ENCODE measurements around the gene BRD3.
A peak's percentile ranks its signal among the peaks of the same experiment; 100 is the strongest.

BRD3 gene

DNA sequence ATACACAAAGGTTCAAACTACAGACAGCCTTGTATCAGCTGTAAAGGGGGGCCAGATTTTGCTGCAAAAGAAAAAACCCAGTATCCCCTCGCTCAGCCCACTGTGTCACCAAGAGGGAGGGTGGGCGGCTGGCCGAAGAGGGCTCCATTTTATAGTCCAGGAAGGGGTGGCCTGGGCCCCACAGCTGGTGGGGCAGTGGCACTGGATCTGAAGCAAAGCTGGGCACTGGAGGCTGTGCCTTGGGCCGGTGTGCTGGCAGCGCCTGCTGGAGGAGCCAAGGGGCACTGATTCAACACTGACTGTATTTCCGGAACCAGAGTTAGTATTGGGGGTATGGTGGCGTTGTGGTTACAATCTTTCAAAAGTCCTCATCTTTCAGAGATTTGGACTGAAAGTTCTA, 9.1 kb downstream of the BRD3 start:
- Histone ChIP-seq H3K4me1 (ENCODE audit: insufficient read depth, poor library complexity, severe bottlenecking) (peaks cover 24% of the 10 kb centered on the region), H3K9me3 (ENCODE audit: severe bottlenecking) (no peaks in the 10 kb centered on the region), H3K27me3 (ENCODE audit: insufficient read depth, poor library complexity, severe bottlenecking) (no peaks in the 10 kb centered on the region), H3K4me3 (ENCODE audit: severe bottlenecking) (no peak overlapping the region), H3K36me3 (ENCODE audit: low read depth) (no peaks in the 10 kb centered on the region; the same call in 1 of the 2 replicates), H3K27ac (ENCODE audit: poor library complexity, severe bottlenecking) (peak overlapping the region; percentile 50)
- DNase-seq (ENCODE audit: low spot score) (peak; percentile 51), ATAC-seq (ENCODE audit: low read depth) (peak; percentile 54)
- TF ChIP-seq, protein P1, sequence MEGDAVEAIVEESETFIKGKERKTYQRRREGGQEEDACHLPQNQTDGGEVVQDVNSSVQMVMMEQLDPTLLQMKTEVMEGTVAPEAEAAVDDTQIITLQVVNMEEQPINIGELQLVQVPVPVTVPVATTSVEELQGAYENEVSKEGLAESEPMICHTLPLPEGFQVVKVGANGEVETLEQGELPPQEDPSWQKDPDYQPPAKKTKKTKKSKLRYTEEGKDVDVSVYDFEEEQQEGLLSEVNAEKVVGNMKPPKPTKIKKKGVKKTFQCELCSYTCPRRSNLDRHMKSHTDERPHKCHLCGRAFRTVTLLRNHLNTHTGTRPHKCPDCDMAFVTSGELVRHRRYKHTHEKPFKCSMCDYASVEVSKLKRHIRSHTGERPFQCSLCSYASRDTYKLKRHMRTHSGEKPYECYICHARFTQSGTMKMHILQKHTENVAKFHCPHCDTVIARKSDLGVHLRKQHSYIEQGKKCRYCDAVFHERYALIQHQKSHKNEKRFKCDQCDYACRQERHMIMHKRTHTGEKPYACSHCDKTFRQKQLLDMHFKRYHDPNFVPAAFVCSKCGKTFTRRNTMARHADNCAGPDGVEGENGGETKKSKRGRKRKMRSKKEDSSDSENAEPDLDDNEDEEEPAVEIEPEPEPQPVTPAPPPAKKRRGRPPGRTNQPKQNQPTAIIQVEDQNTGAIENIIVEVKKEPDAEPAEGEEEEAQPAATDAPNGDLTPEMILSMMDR (IDR thresholded peaks at IDR 0.05; ENCODE audit: poor library complexity, severe bottlenecking): peak; percentile 30

DNA sequence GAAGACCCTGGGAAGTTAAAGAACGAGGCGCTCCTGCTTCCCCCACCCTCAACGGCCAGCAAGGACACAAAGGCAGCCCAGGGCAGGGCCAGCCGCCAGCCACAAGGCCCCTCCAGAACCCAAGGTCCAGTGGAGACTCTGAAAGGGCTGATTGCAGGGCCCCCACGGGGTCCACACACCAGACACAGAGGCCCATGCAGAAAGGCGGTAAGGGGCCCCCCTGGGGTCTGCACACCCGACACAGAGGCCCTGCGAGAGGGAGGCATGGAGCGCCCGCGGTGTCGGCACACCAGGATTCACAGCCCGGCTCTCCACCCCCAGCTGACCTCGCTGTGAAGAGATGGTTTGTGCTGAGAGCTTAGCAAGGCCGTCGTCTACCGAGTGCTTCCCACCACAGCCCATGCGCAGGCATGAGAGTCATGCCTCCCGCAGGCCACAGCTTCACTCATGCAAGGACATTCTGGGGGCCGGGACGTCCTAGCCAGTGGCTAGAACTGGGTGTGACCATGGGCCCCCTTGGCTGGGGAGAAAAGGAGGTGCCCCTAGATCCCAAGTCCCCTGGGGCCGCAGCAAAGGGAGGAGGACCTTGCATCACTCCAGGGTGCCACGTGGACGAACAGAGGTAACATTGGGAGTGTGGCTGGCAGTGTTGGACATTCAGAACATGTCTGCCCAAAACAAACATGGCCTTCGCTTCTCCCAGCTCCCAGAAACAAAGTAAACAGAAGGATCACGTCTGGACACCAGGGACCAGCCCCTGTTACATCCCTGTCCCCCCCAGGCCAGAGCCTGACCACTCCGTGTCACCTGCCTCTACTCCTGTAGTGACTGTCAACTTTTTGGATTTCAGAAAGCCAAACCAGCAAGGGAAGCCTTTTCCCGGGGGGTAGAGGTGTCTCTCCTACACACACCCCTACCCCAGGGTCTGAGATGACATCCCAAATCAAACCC, 9.8 kb downstream of the BRD3 start:
- H3K27me3 ChIP-seq (ENCODE audit: insufficient read depth, poor library complexity, severe bottlenecking): no peaks in the 10 kb centered on the region
- DNase-seq (ENCODE audit: low spot score): peak; percentile 64
- TF ChIP-seq, protein P1 (IDR thresholded peaks at IDR 0.05; ENCODE audit: poor library complexity, severe bottlenecking): no peak
- H3K9me3 ChIP-seq (ENCODE audit: severe bottlenecking): no peaks in the 10 kb centered on the region
- peak overlapping the region; percentile 50 for H3K27ac ChIP-seq (ENCODE audit: poor library complexity, severe bottlenecking)
- H3K36me3 ChIP-seq (ENCODE audit: low read depth): peaks cover 1% of the 10 kb centered on the region
- peaks cover 24% of the 10 kb centered on the region for H3K4me1 ChIP-seq (ENCODE audit: insufficient read depth, poor library complexity, severe bottlenecking)
- no peak overlapping the region for H3K4me3 ChIP-seq (ENCODE audit: severe bottlenecking)
- ATAC-seq (ENCODE audit: low read depth): no peak

DNA sequence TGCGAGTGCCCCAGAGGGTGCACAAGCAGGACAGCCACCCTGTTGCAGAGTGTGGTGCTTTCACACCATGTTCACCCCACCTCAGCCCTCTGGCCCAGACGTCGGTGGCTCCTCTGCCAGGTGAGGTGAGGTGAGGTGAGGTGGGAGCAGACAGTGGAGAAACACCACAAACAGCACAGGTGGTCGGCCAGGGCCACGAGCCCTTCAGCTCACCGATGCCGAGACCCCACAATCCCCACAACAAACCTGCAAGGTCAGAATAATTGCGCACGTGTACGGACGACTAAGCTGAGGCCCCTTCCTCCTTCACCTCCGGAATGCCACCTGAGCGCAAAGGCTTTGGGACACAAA, 10.5 kb downstream of the BRD3 start:
- Histone ChIP-seq H3K4me3 (ENCODE audit: severe bottlenecking) (no peak overlapping the region), H3K4me1 (ENCODE audit: insufficient read depth, poor library complexity, severe bottlenecking) (peaks cover 24% of the 10 kb centered on the region), H3K27ac (ENCODE audit: poor library complexity, severe bottlenecking) (peak overlapping the region; percentile 61), H3K27me3 (ENCODE audit: insufficient read depth, poor library complexity, severe bottlenecking) (no peaks in the 10 kb centered on the region), H3K36me3 (ENCODE audit: low read depth) (peaks cover 7% of the 10 kb centered on the region), H3K9me3 (ENCODE audit: severe bottlenecking) (no peaks in the 10 kb centered on the region)
- ATAC-seq (ENCODE audit: low read depth) (no peak), DNase-seq (ENCODE audit: low spot score) (peak; percentile 49)
- TF ChIP-seq, protein P1 (IDR thresholded peaks at IDR 0.05; ENCODE audit: poor library complexity, severe bottlenecking): no peak

DNA sequence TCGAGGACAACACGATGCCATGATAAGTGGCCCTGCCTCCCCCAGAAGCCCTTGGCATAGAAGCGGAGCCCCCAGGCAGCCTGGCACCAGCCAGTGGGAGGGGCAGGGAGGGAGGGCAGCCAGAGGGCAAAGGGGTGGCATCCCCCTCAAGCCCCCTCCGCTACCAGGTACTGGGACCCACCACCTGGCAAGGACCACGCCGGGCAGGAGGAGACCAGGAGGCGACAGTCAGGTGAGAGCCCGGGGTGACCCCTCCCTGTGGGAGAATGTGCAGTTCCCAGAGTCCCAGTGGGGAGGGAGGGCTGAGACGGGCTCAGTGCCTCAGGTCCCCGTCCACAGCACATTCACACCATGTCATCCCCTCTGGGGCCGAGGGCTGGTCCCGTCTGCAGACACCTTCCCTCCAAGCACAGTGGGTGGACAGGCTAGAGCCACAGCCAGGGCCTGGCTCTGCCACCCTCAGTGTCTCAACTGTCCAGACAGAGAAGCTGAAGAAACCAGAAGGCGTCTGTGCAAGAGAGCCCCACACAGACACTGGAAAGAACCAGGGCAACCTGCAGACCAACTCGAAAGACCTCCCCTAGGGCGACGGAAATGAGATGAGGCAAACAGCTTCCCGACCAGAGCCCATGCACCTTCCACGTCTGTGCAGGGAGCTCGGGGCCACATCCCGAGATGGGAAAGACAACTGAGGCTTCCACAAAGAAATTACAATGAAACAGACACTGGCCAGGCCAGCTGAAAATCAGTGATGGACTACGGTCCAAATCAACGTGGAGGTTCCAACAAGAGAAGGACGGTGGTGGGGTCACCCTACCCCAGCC, 11.1 kb downstream of the BRD3 start:
- H3K4me1 ChIP-seq (ENCODE audit: insufficient read depth, poor library complexity, severe bottlenecking): peaks cover 24% of the 10 kb centered on the region

More for the DNA sequence above, 11.1 kb downstream of the BRD3 start:
- ATAC-seq (ENCODE audit: low read depth) (no peak), DNase-seq (ENCODE audit: low spot score) (peak; percentile 62)
- H3K27ac ChIP-seq (ENCODE audit: poor library complexity, severe bottlenecking): peak overlapping the region; percentile 61
- TF ChIP-seq, protein P1 (IDR thresholded peaks at IDR 0.05; ENCODE audit: poor library complexity, severe bottlenecking): no peak
- H3K9me3 ChIP-seq (ENCODE audit: severe bottlenecking): no peaks in the 10 kb centered on the region
- no peaks in the 10 kb centered on the region for H3K27me3 ChIP-seq (ENCODE audit: insufficient read depth, poor library complexity, severe bottlenecking)
- H3K4me3 ChIP-seq (ENCODE audit: severe bottlenecking): no peak overlapping the region
- peaks cover 12% of the 10 kb centered on the region for H3K36me3 ChIP-seq (ENCODE audit: low read depth)
